Right renal pelvis (tissue), 4 donors: ENCODE data around the gene KSR1. TPM values are rescaled to one million over a fixed set of nuclear protein-coding genes. Genes with fewer than 3 reads are reported as not detected.

ENCODE experiments used
- DNase-seq, 4 donors: peaks; one replicate each; pipeline ENCODE4 v3.0.0-alpha.2; 2013; ENCODE audit warnings: low read depth in 4 of 4, low spot score in 3 of 4, missing footprints in 1 of 4
- polyA plus RNA-seq, 4 donors: library from polyadenylated mRNA; unstranded; fragments of 120-200 nt; gene quantifications; one replicate each; pipeline ENCODE4 v1.2.1, GENCODE V29; 2013; ENCODE audit not compliant: insufficient read length in 4 of 4

The KSR1 gene
- polyA plus RNA-seq, 4 donors = 41.7 to 54.6 (median 48.1) TPM

- peak; percentile 70 to 81 (median 72) for DNase-seq
Observed at GRCh38 chr17:27601069-27601974, 145.1 kb downstream of the KSR1 start.

DNA sequence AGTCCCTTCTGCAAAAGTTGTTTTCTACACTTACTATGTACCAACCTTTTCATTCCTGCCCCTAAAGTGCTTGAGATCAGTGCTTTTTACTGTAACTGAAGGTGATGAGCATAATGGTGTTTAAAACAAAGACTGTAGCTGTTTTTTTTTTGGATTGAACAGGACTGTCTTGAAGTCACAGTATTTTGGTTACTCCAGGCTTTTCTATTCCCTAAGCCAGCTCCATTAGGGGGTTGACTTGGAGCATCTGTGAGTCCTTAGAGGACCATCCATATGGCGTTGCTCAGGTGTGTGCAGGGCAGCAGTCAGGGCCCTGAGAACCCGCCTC lies 145.7 kb downstream of the KSR1 start:
- DNase-seq = no peak

- DNase-seq = peak; percentile 68 to 72 (median 70)
Observed at GRCh38 chr17:27602721-27603420, 146.6 kb downstream of the KSR1 start.

DNA sequence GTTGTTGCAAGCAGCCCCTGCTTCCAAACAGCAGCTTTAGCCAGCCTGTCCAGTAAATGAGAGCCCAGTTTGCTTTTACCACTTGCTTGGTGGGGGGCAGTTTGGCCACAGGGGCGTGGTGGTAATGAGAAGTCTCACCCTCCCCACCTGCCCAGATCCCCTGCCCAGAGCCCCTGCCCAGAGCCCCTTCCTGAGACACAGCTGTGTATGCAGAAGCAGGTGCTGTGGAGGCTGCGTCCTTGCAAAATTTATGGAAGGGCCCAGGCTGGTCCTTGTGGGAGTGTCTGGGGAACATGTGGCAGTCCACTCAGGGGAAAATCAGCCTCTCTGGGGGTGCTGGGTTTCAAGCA lies 147.1 kb downstream of the KSR1 start:
- DNase-seq = no peak

DNA sequence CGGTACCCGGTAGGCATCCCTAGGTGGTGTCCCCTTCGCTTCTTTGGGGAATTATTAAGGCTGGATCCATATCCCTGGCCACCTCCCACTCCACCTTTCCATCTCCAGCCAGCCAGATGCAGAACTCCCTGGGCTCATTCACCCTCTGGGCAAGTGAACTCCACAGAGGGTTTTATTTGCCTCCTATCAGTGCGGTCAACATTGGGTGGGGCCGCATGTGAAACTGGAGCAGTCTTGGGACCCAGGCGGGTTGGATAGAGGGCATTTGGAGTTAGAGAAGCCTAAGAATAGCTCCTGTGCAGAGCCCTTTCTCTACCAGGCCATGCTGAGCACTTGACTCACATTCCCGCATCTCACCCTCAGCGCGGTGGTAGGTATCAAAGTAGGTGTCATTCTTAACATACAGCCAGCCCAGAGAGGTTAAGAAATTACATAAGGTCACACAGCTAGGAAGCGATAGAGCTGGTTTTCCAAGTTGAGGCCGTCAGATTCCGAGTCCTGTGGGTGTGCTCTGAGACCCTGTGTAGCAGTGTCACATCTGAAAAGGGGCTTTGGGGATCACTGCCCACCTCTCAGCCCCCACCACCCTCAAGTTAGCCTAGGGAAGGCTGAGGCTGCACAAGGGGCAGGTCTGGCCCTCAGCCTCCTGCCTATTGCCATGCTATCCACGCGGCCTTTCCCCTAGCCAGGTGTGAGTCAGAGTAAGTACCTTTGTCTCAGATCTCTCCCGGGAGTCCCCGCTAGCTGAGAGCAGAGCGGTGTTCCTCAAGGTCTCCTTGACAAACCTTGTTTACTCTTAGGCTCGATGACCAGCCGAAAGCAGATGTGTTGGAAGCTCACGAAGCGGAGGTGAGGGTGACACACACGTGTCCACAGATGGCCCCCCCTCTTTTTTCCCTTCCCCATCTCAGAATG lies 147.9 kb downstream of the KSR1 start:
- no peak for DNase-seq

DNA sequence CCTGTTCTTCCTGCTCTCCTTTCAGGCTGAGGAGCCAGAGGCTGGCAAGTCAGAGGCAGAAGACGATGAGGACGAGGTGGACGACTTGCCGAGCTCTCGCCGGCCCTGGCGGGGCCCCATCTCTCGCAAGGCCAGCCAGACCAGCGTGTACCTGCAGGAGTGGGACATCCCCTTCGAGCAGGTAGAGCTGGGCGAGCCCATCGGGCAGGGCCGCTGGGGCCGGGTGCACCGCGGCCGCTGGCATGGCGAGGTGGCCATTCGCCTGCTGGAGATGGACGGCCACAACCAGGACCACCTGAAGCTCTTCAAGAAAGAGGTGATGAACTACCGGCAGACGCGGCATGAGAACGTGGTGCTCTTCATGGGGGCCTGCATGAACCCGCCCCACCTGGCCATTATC lies 149.2 kb downstream of the KSR1 start:
- no peak for DNase-seq

GRCh38 chr17:27607521-27608091 lies 151.4 kb downstream of the KSR1 start:
- DNase-seq = no peak

- DNase-seq = no peak
Observed at GRCh38 chr17:27608328-27609230, 152.3 kb downstream of the KSR1 start.

DNA sequence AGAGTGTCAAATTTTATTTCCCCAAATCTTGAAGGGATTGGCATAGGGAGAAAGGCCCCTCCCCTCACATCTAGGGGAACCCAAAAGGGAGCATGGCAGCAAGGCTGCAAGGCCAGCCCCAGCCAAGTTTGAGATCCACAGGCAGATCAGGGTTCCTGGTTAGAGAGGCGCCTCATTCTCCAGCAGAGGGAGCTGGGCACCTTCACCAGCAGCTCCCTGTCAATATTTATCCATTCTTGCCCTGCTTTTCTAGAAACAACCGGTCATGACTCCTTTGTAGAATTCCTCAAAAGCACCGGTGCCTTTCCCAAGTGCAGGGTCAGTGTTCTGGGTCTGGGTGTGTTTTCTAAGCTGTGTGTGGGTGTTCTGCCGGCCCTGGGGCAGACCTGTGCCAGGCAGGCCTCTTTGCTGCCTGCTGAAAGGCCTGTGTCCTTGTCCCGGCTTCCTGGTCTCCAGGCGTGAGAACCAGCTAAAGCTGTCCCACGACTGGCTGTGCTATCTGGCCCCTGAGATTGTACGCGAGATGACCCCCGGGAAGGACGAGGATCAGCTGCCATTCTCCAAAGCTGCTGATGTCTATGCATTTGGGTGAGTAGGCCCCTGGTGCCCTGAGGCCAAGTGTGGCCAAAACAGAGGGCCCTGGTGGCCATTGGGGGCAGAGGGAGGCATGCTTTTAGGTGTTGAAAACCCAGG lies 153.5 kb downstream of the KSR1 start:
- peak in 3 of 4 donors; percentile 43 to 58 (median 54) for DNase-seq

GRCh38 chr17:27610304-27610677 lies 154.0 kb downstream of the KSR1 start:
- no peak for DNase-seq

- no peak for DNase-seq
Observed at GRCh38 chr17:27612160-27612770, 156.0 kb downstream of the KSR1 start.

- DNase-seq = no peak
Observed at GRCh38 chr17:27613433-27613832, 157.2 kb downstream of the KSR1 start.

DNA sequence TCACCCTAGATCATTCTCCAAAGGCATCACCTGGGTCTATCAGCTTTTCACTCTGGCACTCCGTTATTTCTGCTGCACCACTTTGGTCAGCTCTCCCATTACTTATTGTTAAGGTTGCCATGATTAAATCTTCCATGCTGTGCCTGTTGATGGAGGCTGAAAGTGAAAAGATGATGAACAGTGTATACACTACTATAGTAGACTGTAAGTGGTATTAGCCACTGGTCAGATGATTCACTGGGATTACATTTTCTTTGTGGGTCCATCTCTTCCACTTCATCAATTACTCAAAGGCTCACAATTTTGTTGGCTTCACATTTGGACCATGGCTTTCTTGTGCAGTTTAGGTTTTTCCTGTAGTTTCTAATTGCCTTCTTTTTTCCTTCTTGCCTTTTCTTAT lies 158.9 kb downstream of the KSR1 start:
- no peak for DNase-seq

GRCh38 chr17:27616414-27616813 lies 160.2 kb downstream of the KSR1 start:
- DNase-seq = no peak

GRCh38 chr17:27618417-27618816 lies 162.2 kb downstream of the KSR1 start:
- no peak for DNase-seq

GRCh38 chr17:27620721-27621120 lies 164.5 kb downstream of the KSR1 start:
- no peak for DNase-seq

GRCh38 chr17:27621536-27621935 lies 165.3 kb downstream of the KSR1 start:
- DNase-seq = no peak

- no peak for DNase-seq
Observed at GRCh38 chr17:27621942-27622559, 165.8 kb downstream of the KSR1 start.
